ENCODE data around the gene GAS6. TPM values are rescaled to one million over a fixed set of nuclear protein-coding genes. Genes with fewer than 3 reads are reported as not detected.

Gene GAS6
- total RNA-seq, 1 donor from 2014 or later, result 70.0 TPM

DNA sequence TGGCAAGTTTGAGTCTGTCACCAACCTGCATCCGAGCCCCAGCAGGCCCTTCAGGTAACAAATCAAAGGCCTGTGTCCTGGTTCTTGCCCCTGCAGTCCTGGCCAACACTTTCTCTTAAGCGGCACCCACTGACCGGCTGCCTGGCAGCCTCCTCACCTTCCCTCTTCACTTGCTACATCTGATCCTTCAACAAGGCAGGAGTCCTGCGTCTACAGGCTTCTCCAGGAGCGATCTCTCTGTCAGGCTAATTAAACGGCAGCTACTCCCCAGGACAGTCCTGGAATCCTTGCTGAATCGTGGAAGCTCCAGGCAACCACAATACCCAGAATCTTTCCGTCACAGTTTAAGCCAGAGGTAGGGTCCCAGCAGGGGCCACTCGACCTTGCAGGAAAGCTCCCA, 41.1 kb upstream of the GAS6 start:
- Histone ChIP-seq H3K4me3 (ENCODE audit: low read depth, low read length) (no peak overlapping the region), H3K27me3 (ENCODE audit: control insufficient read depth, insufficient read depth, low read length) (no peaks in the 10 kb centered on the region), H3K36me3 (ENCODE audit: control insufficient read depth, insufficient read depth, low read length) (no peaks in the 10 kb centered on the region)
- DNase-seq (ENCODE audit: low read depth), result no peak
- no peak for FAIRE-seq
- no peak for TF ChIP-seq CTCF (IDR thresholded peaks at IDR 0.05; ENCODE audit: insufficient read depth, low read length, severe bottlenecking)

DNA sequence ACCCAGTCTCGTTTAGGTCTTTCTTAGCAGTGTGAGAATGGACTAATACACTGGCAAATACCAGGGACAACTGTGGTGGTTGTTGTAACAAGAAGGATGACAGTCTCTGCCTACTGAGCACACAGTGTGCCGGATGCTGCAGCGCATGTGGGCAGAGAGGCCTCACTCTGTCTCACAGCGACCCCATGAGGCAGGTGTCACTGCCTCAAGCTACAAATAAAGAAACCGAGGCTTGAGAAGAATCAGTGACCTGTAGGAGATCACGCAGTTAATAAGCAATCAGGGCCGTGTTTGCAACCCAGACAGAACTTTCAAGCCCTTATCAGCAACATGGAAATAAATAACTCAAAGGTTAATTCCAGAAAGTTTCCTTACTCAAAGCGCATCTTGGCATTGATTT, 40.5 kb upstream of the GAS6 start:
- H3K4me3 ChIP-seq (ENCODE audit: low read depth, low read length), result no peak overlapping the region
- FAIRE-seq (peak; percentile 76), DNase-seq (ENCODE audit: low read depth) (peak; percentile 38)

GRCh38 chr13:113903912-113904311, 40.0 kb upstream of the GAS6 start:
- FAIRE-seq (no peak), DNase-seq (ENCODE audit: low read depth) (no peak)
- H3K36me3 ChIP-seq (ENCODE audit: control insufficient read depth, insufficient read depth, low read length), result no peaks in the 10 kb centered on the region
- no peak overlapping the region for H3K4me3 ChIP-seq (ENCODE audit: low read depth, low read length)
- no peak for TF ChIP-seq CTCF (IDR thresholded peaks at IDR 0.05; ENCODE audit: insufficient read depth, low read length, severe bottlenecking)
- H3K27me3 ChIP-seq (ENCODE audit: control insufficient read depth, insufficient read depth, low read length), result no peaks in the 10 kb centered on the region

More for the DNA sequence above, 40.5 kb upstream of the GAS6 start:
- Histone ChIP-seq H3K27me3 (ENCODE audit: control insufficient read depth, insufficient read depth, low read length) (no peaks in the 10 kb centered on the region), H3K36me3 (ENCODE audit: control insufficient read depth, insufficient read depth, low read length) (no peaks in the 10 kb centered on the region)
- peak; percentile 58 for TF ChIP-seq CTCF (IDR thresholded peaks at IDR 0.05; ENCODE audit: insufficient read depth, low read length, severe bottlenecking)

DNA sequence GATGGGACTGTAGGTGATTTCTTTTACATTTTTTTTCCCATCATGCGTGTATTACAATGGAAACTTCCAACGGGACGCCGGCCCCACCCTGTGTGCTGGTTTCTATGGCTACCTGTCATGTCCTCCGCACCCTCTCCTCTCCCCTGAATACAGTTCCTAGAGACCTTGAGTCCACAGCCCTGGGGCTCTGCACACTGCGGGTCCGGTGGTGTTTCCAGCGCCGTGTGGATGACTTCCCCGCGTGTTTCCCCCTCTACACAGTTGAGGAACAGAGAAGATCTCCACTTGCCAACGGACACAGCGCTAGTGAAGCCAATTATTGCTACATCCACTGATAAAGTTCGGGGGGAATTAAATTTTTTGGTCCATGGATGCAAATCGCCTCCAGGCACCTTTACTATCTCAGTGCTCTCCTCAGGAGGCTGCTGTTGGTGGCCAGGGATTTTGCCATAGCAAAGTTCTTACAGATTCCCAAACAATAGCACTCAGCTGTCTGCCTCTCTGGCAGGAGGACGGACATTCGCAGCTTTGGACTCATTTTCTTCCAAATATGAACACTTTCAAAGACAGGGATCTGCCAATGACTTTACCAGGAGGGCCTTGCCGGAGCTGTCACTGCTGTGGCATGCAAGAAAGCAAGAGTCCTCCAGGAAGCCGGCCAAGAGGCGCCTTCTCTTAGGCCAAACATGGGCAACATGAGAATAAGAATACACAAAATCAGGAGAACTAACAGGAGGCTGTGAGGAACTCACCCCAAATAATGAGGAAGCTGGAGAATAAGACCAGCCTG, 39.3 kb upstream of the GAS6 start:
- FAIRE-seq, result no peak
- no peak for DNase-seq (ENCODE audit: low read depth)
- Histone ChIP-seq H3K36me3 (ENCODE audit: control insufficient read depth, insufficient read depth, low read length) (no peaks in the 10 kb centered on the region), H3K27me3 (ENCODE audit: control insufficient read depth, insufficient read depth, low read length) (no peaks in the 10 kb centered on the region), H3K4me3 (ENCODE audit: low read depth, low read length) (no peak overlapping the region)
- no peak for TF ChIP-seq CTCF (IDR thresholded peaks at IDR 0.05; ENCODE audit: insufficient read depth, low read length, severe bottlenecking)

GRCh38 chr13:113902481-113902880, 38.6 kb upstream of the GAS6 start:
- Histone ChIP-seq H3K27me3 (ENCODE audit: control insufficient read depth, insufficient read depth, low read length) (no peaks in the 10 kb centered on the region), H3K4me3 (ENCODE audit: low read depth, low read length) (no peak overlapping the region), H3K36me3 (ENCODE audit: control insufficient read depth, insufficient read depth, low read length) (no peaks in the 10 kb centered on the region)
- FAIRE-seq, result no peak
- DNase-seq (ENCODE audit: low read depth), result no peak
- TF ChIP-seq CTCF (IDR thresholded peaks at IDR 0.05; ENCODE audit: insufficient read depth, low read length, severe bottlenecking), result no peak

- TF ChIP-seq CTCF (IDR thresholded peaks at IDR 0.05; ENCODE audit: insufficient read depth, low read length, severe bottlenecking), result no peak
- no peak for FAIRE-seq
These were observed 37.8 kb upstream of the GAS6 start for GRCh38 chr13:113901642-113902041.

More at GRCh38 chr13:113901642-113902041, 37.8 kb upstream of the GAS6 start:
- no peaks in the 10 kb centered on the region for H3K27me3 ChIP-seq (ENCODE audit: control insufficient read depth, insufficient read depth, low read length)
- H3K36me3 ChIP-seq (ENCODE audit: control insufficient read depth, insufficient read depth, low read length), result no peaks in the 10 kb centered on the region
- DNase-seq (ENCODE audit: low read depth), result no peak
- no peak overlapping the region for H3K4me3 ChIP-seq (ENCODE audit: low read depth, low read length)
